Measurements from ENCODE around the gene ECE1. TPM values are rescaled to one million over a fixed set of nuclear protein-coding genes. Genes with fewer than 3 reads are reported as not detected.

Gene ECE1
- 10.7 TPM for polyA plus RNA-seq (2013, experiment 1 of 2)
- 10.7 TPM for polyA plus RNA-seq (2013, experiment 2 of 2)

DNA sequence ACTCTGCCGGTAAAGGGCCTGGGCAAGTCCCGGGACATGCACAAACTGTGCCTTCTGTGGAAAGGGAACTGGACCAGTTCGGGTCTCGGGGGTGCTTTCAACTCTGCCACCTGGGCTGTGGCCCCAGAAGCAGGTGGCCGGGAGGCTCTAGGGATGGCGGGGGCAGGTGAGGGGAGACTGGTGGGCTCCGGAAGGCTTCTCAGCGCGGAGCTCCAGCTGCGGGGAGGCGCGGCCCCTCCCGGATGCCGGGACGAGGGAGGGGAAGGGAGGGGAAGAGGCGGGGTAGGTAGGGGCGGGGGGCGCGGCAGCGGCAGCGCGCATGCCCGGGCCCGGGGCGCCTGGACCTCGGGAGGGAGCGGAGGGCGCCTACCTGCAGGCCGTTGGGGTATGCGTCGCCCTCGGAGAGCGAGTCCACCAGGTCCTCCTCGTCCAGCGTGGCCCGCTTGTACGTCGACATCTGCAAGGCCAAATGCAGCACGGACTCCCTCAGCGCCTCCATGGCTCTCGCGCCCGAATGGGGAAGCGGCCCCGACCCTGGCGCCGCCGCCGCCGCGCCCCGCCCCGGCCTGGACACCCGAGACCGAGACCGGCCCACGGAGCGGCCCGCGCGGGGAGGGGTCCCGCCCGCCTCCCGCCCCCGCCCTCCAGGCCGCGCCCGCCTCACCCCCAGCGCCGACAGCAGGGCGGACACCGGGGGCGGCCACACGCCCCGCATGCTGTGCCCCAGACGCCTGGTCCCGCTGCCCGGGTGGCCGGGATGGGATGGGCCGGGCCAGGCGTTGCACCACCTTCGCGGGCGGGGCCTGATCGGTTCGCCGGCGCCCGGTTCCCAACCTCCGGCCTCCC, at the start of gene ECE1:
Gene ECE1, minus strand, starts transcription at position 764 of the 846 bp plus-strand sequence. Its CDS starts 49 bp downstream, at position 715.
- Histone ChIP-seq H2BK12ac (ENCODE audit: low read length) (no peak within 1 kb of the TSS), H3K4me2 (ENCODE audit: insufficient read depth, low read length, poor library complexity, severe bottlenecking) (peak within 1 kb of the TSS; percentile 94), H2BK15ac (ENCODE audit: low read length) (peak within 1 kb of the TSS; percentile 70), H4K91ac (ENCODE audit: low read depth, low read length, poor library complexity) (no peak within 1 kb of the TSS), H3K4me3 (ENCODE audit: low read length in 2 of 2) (peak within 1 kb of the TSS; percentile 47 to 80), H2AK5ac (ENCODE audit: low read depth, low read length) (peak within 1 kb of the TSS; percentile 8), H2AFZ (ENCODE audit: low read length) (peak within 1 kb of the TSS; percentile 80), H3K27ac (replicated peaks; ENCODE audit: low read length) (no peak within 1 kb of the TSS), H3K27me3 (ENCODE audit: control insufficient read depth in 3 of 3, insufficient read depth in 3 of 3, low read depth in 1 of 3, low read length in 3 of 3) (peaks cover 0 to 24% (median 0%) of the 10 kb centered on the region in 3 experiments), H3K23ac (ENCODE audit: low read depth, low read length, poor library complexity) (peak within 1 kb of the TSS; percentile 38), H3K36me3 (replicated peaks in 1 of 2; ENCODE audit: control insufficient read depth in 2 of 2, insufficient read depth in 2 of 2, low read length in 2 of 2) (no peaks in the 10 kb centered on the region), H4K8ac (ENCODE audit: low read depth, low read length) (no peak within 1 kb of the TSS), H3K14ac (ENCODE audit: low read length) (peak within 1 kb of the TSS; percentile 74), H3K79me1 (ENCODE audit: low read depth, low read length) (no peaks in the 10 kb centered on the region), H3K9me3 (replicated peaks in 1 of 2; ENCODE audit: control insufficient read depth in 2 of 2, insufficient read depth in 1 of 2, low read depth in 1 of 2, low read length in 2 of 2) (no peaks in the 10 kb centered on the region), H3K4ac (ENCODE audit: low read length) (no peak within 1 kb of the TSS), H3K4me1 (ENCODE audit: control insufficient read depth in 2 of 2, insufficient read depth in 1 of 2, low read depth in 1 of 2, low read length in 2 of 2) (peaks cover 10 to 20% of the 10 kb centered on the region in 2 donors), H3K9ac (ENCODE audit: low read depth, low read length, poor library complexity) (peak within 1 kb of the TSS; percentile 95), H2BK5ac (ENCODE audit: low read length) (no peak within 1 kb of the TSS), H3K18ac (ENCODE audit: low read length) (peak within 1 kb of the TSS; percentile 98), H2BK120ac (ENCODE audit: low read depth, low read length) (no peak within 1 kb of the TSS)
- DNase-seq (ENCODE audit: low spot score): no peak
- WGBS, 2 donors (ENCODE audit: extremely low coverage in 2 of 2, insufficient read length in 2 of 2, insufficient replicate concordance in 1 of 2): no CpG with 5 or more reads among the region's 90 CpGs

- no CpG with 5 or more reads among the region's 9 CpGs for WGBS, 2 donors (ENCODE audit: extremely low coverage in 2 of 2, insufficient read length in 2 of 2, insufficient replicate concordance in 1 of 2)
- H3K36me3 ChIP-seq (replicated peaks in 1 of 2; ENCODE audit: control insufficient read depth in 2 of 2, insufficient read depth in 2 of 2, low read length in 2 of 2): peaks cover 0 to 2% of the 10 kb centered on the region in 2 donors
- H2BK120ac ChIP-seq (ENCODE audit: low read depth, low read length): no peak overlapping the region
- peaks cover 21 to 34% of the 10 kb centered on the region in 2 donors for H3K4me1 ChIP-seq (ENCODE audit: control insufficient read depth in 2 of 2, insufficient read depth in 1 of 2, low read depth in 1 of 2, low read length in 2 of 2)
- no peaks in the 10 kb centered on the region for H3K9me3 ChIP-seq (replicated peaks in 1 of 2; ENCODE audit: control insufficient read depth in 2 of 2, insufficient read depth in 1 of 2, low read depth in 1 of 2, low read length in 2 of 2)
- H3K4me3 ChIP-seq (ENCODE audit: low read length in 2 of 2): no peak overlapping the region
- H4K8ac ChIP-seq (ENCODE audit: low read depth, low read length): no peak overlapping the region
- no peak overlapping the region for H4K91ac ChIP-seq (ENCODE audit: low read depth, low read length, poor library complexity)
- H2BK12ac ChIP-seq (ENCODE audit: low read length): no peak overlapping the region
- H2AK5ac ChIP-seq (ENCODE audit: low read depth, low read length): no peak overlapping the region
- H3K79me1 ChIP-seq (ENCODE audit: low read depth, low read length): peaks cover 5% of the 10 kb centered on the region
- H2BK15ac ChIP-seq (ENCODE audit: low read length): no peak overlapping the region
- H3K4ac ChIP-seq (ENCODE audit: low read length): no peak overlapping the region
- H3K9ac ChIP-seq (ENCODE audit: low read depth, low read length, poor library complexity): no peak overlapping the region
- H3K4me2 ChIP-seq (ENCODE audit: insufficient read depth, low read length, poor library complexity, severe bottlenecking): no peak overlapping the region
- H3K18ac ChIP-seq (ENCODE audit: low read length): no peak overlapping the region
- H2AFZ ChIP-seq (ENCODE audit: low read length): no peak overlapping the region
- H3K23ac ChIP-seq (ENCODE audit: low read depth, low read length, poor library complexity): no peak overlapping the region
- peaks cover 0 to 7% (median 0%) of the 10 kb centered on the region in 3 experiments for H3K27me3 ChIP-seq (ENCODE audit: control insufficient read depth in 3 of 3, insufficient read depth in 3 of 3, low read depth in 1 of 3, low read length in 3 of 3)
- H3K14ac ChIP-seq (ENCODE audit: low read length): no peak overlapping the region
- no peak overlapping the region for H2BK5ac ChIP-seq (ENCODE audit: low read length)
- no peak for DNase-seq (ENCODE audit: low spot score)
- no peak overlapping the region for H3K27ac ChIP-seq (replicated peaks; ENCODE audit: low read length)
Observed at GRCh38 chr1:21339356-21340229, 49.3 kb upstream of the ECE1 start.

GRCh38 chr1:21338573-21339355, 48.5 kb upstream of the ECE1 start:
- Histone ChIP-seq H3K18ac (ENCODE audit: low read length) (no peak overlapping the region), H3K9ac (ENCODE audit: low read depth, low read length, poor library complexity) (no peak overlapping the region), H3K27ac (replicated peaks; ENCODE audit: low read length) (no peak overlapping the region), H3K79me1 (ENCODE audit: low read depth, low read length) (peaks cover 5% of the 10 kb centered on the region), H2BK5ac (ENCODE audit: low read length) (no peak overlapping the region), H4K91ac (ENCODE audit: low read depth, low read length, poor library complexity) (no peak overlapping the region), H3K4me1 (ENCODE audit: control insufficient read depth in 2 of 2, insufficient read depth in 1 of 2, low read depth in 1 of 2, low read length in 2 of 2) (peaks cover 22 to 30% of the 10 kb centered on the region in 2 donors), H4K8ac (ENCODE audit: low read depth, low read length) (no peak overlapping the region), H3K36me3 (replicated peaks in 1 of 2; ENCODE audit: control insufficient read depth in 2 of 2, insufficient read depth in 2 of 2, low read length in 2 of 2) (peaks cover 0 to 2% of the 10 kb centered on the region in 2 donors), H3K4ac (ENCODE audit: low read length) (no peak overlapping the region), H3K9me3 (replicated peaks in 1 of 2; ENCODE audit: control insufficient read depth in 2 of 2, insufficient read depth in 1 of 2, low read depth in 1 of 2, low read length in 2 of 2) (no peaks in the 10 kb centered on the region), H2AFZ (ENCODE audit: low read length) (no peak overlapping the region), H3K14ac (ENCODE audit: low read length) (no peak overlapping the region), H3K4me3 (ENCODE audit: low read length in 2 of 2) (no peak overlapping the region), H3K27me3 (ENCODE audit: control insufficient read depth in 3 of 3, insufficient read depth in 3 of 3, low read depth in 1 of 3, low read length in 3 of 3) (peaks cover 0 to under 1% (median 0%) of the 10 kb centered on the region in 3 experiments), H2BK12ac (ENCODE audit: low read length) (no peak overlapping the region), H2BK120ac (ENCODE audit: low read depth, low read length) (no peak overlapping the region), H2AK5ac (ENCODE audit: low read depth, low read length) (peak overlapping the region; percentile 35), H2BK15ac (ENCODE audit: low read length) (no peak overlapping the region), H3K4me2 (ENCODE audit: insufficient read depth, low read length, poor library complexity, severe bottlenecking) (no peak overlapping the region), H3K23ac (ENCODE audit: low read depth, low read length, poor library complexity) (no peak overlapping the region)
- WGBS, 2 donors (ENCODE audit: extremely low coverage in 2 of 2, insufficient read length in 2 of 2, insufficient replicate concordance in 1 of 2): no CpG with 5 or more reads among the region's 10 CpGs
- DNase-seq (ENCODE audit: low spot score): no peak

Measured in neuronal stem cell (in vitro differentiated cells).